HG02763 (cell line): ENCODE measurements around the gene ACER3.
"Not testable (repeated sequence)": the region's sequence is repeated elsewhere in the genome, so short reads cannot be mapped to it uniquely, and the experiment has no call there.

ENCODE experiments used
- ATAC-seq: cut with Tn5 transposase; IDR thresholded peaks from one replicate; pipeline ENCODE4 v1.9.1; 2021; ENCODE audit warnings: mild to moderate bottlenecking, moderate library complexity; ENCODE audit not compliant: unreplicated experiment

Gene ACER3

DNA sequence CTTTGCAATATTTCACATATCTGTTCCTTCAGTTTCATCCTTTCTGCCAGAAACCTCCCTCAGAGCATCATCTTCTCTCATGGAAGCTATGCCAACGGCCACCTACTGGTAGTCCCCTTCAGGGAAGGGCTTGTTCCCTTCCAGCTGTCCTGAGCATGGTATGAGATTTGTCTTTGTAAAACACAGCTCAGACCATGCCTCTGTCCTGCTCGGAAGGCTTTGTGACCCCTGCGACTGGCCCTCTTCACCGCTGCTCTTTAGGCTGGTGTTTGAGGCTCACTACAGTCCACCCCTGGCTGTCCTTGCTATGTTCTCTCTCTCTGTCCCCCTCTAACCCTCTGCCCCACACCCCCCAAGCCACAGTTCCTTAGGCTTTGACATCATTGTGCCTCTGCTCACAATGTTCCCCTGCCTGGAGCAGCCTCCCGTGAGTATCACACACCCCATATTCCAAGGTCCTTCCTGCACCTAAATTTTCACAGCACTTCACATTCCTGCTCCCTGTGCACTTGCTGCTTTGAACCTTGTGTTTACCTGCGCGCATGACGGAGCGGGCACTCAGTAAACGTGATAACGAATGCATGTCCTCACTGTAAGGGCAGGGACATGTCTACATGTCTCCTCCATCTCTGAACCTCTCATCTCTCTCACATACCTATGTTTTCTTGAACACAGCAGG is 24.0 kb upstream of the ACER3 start:
- ATAC-seq: no peak

- ATAC-seq: no peak
Measured at GRCh38 chr11:76837696-76838677, 22.7 kb upstream of the ACER3 start.

- no peak for ATAC-seq
Measured at GRCh38 chr11:76838678-76839068, 22.0 kb upstream of the ACER3 start.

GRCh38 chr11:76839311-76839710 is 21.4 kb upstream of the ACER3 start:
- no peak for ATAC-seq

- ATAC-seq: no peak
Measured at GRCh38 chr11:76841923-76842452, 18.7 kb upstream of the ACER3 start.

DNA sequence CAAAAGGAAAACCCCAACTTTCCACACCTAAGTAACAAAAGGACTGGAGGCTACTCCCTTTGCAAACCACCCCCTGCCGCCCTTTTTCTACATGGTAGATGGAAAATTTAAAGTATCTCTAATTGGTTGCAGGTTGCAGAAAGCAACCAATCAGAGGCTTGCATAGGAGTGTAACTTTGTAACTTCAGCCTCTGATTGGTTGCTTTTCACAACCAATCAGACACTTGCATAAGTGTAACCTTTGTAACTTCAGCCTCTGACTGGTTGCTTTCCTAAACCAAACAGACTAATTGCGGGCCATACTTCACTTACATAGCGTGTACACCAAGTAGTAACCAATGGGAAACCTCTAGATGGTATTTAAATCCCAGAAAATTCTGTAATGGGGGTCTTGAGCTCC is 16.8 kb upstream of the ACER3 start:
- no peak for ATAC-seq

DNA sequence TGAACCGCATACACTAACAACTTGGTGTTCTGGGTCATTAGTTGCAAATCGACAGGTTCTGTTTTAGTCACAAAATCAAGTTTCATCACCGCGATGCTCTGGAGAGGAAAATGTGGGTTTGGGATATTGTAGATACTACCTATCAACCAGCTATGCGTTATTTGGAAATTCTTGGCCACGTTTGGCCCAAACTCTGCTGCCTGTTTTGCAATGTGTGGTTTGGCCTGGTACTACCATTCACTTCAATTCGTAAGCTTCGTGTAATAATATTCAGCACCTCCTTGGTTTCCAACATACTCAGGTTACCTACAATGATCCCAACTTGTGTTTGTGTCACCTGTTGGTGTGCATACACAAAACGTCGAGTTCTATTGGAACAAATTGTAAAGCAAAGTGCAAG is 16.2 kb upstream of the ACER3 start:
- ATAC-seq: no peak

DNA sequence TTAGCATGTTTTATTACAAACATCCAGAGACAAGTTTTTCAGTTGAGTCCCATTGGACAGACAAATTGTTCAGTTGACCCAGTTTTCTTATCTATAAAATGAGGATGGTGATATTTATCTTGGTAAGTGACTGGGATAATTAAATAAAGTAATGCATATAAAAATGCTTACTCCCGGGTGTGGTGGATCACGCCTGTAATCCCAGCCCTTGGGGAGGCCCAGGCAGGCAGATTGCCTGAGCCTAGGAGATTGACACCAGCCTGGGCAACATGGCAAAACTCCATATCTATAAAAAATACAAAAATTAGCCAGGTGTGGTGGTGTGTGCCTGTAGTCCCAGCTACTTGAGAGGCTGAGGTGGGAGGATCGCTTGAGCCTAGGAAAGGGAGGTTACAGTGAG is 15.6 kb upstream of the ACER3 start:
- ATAC-seq: no peak

- no peak for ATAC-seq
Measured at GRCh38 chr11:76846441-76846840, 14.3 kb upstream of the ACER3 start.

GRCh38 chr11:76849376-76849775 is 11.3 kb upstream of the ACER3 start:
- ATAC-seq: no peak

DNA sequence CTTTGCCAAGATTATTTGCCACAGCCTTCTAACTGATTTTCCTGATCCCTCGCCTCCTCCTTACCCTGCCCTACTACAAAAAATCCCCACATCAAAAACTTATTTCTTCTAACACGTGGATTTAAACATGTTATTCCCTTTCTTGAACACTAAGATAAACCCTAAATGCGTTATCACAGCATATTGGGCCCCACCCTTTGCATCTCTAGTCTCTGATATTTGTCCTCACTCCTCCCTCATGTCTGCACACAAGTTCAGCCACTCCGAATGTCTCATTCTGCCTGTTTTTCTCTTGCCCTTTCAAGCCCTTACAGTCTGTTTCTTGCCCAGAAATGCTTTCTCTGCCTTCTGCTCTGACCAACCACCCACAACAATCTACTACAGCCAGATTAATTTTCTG is 10.6 kb upstream of the ACER3 start:
- no peak for ATAC-seq

DNA sequence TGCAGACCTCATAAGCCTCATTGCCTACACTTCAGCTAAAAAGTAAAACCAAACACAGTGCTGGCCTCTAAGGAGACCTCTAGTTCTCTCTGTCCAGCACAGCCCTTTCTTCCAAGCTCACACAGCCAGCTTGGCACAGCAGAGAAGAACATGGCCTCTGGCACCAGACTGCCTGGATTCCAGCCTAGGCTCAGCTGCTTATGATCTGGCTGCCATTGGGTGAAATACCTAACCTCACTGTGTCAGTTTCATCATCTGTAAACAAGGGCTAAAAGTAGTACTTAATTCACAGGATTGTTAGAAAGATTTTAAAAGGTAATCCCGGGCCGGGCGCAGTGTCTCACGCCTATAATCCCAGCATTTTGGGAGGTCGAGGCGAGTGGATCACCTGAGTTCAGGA is 9.9 kb upstream of the ACER3 start:
- no peak for ATAC-seq

DNA sequence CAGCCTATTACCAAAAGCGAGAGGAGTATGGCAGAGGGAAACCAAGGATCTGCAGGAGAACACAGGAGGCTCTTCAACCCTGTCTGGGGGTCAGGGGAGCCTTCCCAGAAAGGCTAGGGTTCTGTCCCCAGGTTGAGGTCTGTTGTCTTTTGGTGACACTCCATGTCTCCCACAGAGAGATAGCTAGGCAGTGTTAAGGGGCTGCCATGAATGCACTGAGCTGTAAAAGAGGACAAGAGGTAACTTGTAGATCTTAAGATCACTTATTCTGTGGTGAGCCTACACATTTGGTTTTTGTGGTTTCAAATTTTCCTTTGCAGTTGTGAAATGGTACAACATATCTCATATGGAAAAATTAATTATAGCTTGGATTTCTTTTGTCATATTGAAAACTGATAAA is 6.0 kb upstream of the ACER3 start:
- ATAC-seq: no peak

DNA sequence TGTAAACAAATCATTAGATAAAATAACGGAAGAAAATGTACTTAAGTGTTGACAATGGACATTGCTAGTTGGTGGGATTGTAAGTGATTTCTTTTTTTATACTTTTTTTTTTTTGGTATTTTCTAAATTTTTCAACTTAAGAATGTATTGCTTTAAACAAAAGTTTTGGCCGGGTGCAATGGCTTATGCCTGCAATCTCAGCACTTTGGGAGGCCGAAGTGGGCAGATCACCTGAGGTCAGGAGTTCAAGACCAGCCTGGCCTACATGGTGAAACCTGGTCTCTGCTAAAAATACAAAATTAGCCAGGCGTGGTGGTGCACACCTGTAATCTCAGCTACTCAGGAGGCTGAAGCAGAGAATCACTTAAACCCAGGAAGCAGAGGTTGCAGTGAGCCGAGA is 5.0 kb upstream of the ACER3 start:
- not testable (repeated sequence) for ATAC-seq

- ATAC-seq: no peak
Measured at GRCh38 chr11:76856106-76856505, 4.6 kb upstream of the ACER3 start.

DNA sequence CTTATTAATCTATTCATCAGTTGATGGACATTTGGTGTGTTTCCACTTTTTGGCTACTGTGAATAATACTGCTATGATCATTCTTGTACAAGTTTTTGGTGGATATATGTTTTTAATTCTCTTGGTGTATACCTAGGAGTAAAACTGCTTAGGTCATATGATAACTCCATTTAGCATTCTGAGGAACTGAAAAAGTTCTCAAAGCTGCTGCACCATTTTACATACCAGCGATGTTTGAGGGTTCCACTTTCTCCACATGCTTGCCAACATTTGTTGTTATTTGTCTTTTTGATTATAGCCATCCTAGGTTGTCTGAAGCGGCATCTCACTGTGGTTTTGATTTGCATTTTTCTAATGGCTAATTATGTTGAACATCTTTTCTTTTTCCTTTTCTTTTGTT is 4.1 kb upstream of the ACER3 start:
- ATAC-seq: no peak

- ATAC-seq: no peak
Measured at GRCh38 chr11:76857781-76858410, 2.8 kb upstream of the ACER3 start.

DNA sequence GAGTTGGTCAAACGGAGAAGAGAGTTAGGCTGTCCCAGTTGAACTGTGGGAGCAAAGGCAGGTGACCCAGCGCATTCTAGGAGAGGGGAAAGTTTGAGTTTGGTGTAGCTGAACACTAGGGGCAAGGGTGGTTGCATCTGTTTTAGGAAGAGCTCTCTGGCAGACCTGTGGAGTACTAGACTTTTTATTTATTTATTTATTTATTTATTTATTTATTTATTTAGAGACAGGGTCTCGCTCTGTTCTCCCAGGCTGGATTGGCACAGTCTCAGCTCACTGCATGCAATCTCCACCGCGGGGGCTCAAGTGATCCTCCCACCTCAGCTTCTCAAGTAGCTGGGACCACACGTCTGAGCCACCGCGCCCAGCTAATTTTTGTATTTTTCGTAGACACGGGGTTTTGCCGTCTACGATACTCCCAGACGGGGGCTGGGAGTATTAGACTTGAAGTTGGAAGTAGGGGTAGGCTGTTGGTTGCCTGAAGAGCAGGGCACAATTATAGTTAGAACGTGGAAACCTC is 950 bp upstream of the ACER3 start:
- no peak for ATAC-seq

DNA sequence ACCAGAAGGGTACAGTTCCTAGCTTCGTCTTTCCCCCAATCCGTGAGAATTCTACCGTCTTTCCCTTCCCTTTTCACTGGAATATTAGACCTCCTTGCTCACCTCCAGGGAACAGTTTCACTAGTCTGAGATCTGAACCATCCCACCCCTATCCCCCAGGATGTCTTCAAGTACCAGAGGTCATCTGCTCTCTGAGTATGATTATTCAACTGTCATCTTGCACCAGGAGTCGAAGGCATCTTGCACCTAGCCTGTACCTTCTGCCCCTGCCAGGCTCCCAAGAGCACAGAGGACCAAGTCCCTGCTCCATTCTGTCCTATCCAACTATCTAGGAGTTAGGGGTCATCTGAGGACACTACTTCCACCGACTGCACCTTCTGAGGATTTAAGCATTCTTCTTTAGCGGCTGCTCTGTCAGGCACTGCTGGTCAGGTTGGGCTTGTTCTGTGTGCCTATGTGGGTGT is 804 bp downstream of the ACER3 start:
- no peak for ATAC-seq

DNA sequence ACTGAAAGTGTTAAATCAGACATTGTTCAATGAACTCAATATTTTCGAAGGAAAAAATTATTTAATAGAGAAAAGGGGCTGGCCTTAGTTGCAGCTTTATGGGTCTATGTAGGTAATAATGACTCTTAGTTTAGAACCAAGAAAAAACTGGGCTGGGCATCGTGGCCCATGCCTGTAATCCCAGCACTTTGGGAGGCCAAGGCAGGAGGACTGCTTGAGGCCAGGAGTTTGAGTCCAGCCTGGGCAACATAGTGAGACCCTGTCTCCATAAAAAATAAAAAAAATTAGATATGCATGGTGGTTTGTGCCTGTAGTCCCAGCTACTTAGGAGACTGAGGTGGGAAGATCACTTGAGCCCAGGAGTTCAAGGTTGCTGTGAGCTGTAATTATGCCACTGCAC is 2.1 kb downstream of the ACER3 start:
- ATAC-seq: not testable (repeated sequence)

GRCh38 chr11:76863196-76863777 is 2.6 kb downstream of the ACER3 start:
- no peak for ATAC-seq
